ENCODE results near the gene ETF1. TPM values are rescaled to one million over a fixed set of nuclear protein-coding genes. Genes with fewer than 3 reads are reported as not detected.

Gene ETF1
- total and polyA plus RNA-seq, 9 of the 15 experiments (the other 6 are each of a cell fraction or from before 2014, with no cell fraction given) = 53.7 to 209 (median 164) TPM

DNA sequence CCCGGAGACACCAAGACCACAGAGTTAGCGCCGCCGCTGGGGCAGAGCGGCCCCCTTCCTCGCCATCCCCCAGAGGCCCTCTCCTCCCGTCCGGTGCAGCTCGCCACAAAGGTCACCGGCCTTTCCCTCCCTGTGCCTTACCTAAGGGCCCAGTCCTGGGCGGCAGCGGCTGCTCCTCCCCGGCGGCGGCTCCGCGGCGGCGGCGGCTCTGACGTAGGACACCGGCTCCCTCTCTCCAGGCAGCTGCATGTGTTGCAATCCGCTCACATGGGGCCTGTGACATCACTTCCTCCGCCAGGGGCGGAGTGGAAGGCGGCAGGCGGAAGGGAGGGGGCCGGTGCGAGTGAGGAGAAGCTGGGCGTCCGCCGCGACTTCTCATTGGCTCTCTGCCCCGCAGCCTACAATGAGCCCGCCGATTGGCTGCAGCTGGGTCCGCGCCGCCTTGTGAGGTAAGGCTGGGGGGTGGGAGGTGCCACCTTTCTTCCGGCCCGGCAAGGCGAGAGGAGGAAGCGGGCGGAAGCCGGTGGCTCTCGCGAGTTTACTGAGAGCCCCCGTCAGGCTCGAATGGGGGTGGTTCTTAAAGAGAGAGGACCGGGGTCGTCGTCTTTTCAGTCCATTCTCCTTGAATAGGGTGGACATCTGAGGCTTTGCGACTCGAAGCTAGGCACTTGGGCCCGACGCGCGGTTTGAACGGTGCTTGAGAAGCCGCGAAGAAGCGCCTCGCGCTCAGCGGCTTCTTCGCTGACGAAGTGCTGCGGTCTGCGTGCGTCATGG is at the start of gene ETF1 (continued):
- TF ChIP-seq, protein P1, sequence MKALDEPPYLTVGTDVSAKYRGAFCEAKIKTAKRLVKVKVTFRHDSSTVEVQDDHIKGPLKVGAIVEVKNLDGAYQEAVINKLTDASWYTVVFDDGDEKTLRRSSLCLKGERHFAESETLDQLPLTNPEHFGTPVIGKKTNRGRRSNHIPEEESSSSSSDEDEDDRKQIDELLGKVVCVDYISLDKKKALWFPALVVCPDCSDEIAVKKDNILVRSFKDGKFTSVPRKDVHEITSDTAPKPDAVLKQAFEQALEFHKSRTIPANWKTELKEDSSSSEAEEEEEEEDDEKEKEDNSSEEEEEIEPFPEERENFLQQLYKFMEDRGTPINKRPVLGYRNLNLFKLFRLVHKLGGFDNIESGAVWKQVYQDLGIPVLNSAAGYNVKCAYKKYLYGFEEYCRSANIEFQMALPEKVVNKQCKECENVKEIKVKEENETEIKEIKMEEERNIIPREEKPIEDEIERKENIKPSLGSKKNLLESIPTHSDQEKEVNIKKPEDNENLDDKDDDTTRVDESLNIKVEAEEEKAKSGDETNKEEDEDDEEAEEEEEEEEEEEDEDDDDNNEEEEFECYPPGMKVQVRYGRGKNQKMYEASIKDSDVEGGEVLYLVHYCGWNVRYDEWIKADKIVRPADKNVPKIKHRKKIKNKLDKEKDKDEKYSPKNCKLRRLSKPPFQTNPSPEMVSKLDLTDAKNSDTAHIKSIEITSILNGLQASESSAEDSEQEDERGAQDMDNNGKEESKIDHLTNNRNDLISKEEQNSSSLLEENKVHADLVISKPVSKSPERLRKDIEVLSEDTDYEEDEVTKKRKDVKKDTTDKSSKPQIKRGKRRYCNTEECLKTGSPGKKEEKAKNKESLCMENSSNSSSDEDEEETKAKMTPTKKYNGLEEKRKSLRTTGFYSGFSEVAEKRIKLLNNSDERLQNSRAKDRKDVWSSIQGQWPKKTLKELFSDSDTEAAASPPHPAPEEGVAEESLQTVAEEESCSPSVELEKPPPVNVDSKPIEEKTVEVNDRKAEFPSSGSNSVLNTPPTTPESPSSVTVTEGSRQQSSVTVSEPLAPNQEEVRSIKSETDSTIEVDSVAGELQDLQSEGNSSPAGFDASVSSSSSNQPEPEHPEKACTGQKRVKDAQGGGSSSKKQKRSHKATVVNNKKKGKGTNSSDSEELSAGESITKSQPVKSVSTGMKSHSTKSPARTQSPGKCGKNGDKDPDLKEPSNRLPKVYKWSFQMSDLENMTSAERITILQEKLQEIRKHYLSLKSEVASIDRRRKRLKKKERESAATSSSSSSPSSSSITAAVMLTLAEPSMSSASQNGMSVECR (CRISPR knock-in tag; IDR thresholded peaks at IDR 0.05) = peak; percentile 84
- peak; percentile 80 for TF ChIP-seq TAF7 (tag; IDR thresholded peaks at IDR 0.05)
- peak in 1 of 2 experiments; percentile 64; a peak in 2 of 4 replicates for TF ChIP-seq TRIM24 (IDR thresholded peaks at IDR 0.05)
- TF ChIP-seq, protein P2, sequence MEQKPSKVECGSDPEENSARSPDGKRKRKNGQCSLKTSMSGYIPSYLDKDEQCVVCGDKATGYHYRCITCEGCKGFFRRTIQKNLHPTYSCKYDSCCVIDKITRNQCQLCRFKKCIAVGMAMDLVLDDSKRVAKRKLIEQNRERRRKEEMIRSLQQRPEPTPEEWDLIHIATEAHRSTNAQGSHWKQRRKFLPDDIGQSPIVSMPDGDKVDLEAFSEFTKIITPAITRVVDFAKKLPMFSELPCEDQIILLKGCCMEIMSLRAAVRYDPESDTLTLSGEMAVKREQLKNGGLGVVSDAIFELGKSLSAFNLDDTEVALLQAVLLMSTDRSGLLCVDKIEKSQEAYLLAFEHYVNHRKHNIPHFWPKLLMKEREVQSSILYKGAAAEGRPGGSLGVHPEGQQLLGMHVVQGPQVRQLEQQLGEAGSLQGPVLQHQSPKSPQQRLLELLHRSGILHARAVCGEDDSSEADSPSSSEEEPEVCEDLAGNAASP (IDR thresholded peaks at IDR 0.05) = no peak
- TF ChIP-seq, protein P3, sequence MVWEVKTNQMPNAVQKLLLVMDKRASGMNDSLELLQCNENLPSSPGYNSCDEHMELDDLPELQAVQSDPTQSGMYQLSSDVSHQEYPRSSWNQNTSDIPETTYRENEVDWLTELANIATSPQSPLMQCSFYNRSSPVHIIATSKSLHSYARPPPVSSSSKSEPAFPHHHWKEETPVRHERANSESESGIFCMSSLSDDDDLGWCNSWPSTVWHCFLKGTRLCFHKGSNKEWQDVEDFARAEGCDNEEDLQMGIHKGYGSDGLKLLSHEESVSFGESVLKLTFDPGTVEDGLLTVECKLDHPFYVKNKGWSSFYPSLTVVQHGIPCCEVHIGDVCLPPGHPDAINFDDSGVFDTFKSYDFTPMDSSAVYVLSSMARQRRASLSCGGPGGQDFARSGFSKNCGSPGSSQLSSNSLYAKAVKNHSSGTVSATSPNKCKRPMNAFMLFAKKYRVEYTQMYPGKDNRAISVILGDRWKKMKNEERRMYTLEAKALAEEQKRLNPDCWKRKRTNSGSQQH (CRISPR knock-in tag; IDR thresholded peaks at IDR 0.05) = 0 out of 2 replicates have a peak, but pooled peaks have one; percentile 11
- peak; percentile 91 for TF ChIP-seq DACH1 (IDR thresholded peaks at IDR 0.05; ENCODE audit: partially characterized antibody)
- no peak for TF ChIP-seq SAFB (IDR thresholded peaks at IDR 0.05; ENCODE audit: borderline replicate concordance, low read depth, low read length)
- peak; percentile 90 for TF ChIP-seq NFYB (IDR thresholded peaks at IDR 0.05; ENCODE audit: extremely low read depth, insufficient read length)
- TF ChIP-seq DIDO1 (tag; IDR thresholded peaks at IDR 0.05; ENCODE audit: low read depth) = no peak
- no peak for TF ChIP-seq SIRT6 (IDR thresholded peaks at IDR 0.05; ENCODE audit: low read depth, low read length)
- no peak for TF ChIP-seq MTA1 (IDR thresholded peaks at IDR 0.05; ENCODE audit: borderline replicate concordance)
- no peak for TF ChIP-seq IFI16 (CRISPR knock-in tag; IDR thresholded peaks at IDR 0.05)
- peak; percentile 100 for TF ChIP-seq CEBPG (CRISPR knock-in tag; IDR thresholded peaks at IDR 0.05)
- TF ChIP-seq CEBPG (tag; conservative IDR thresholded peaks at IDR 0.05 in 1 of 2, IDR thresholded peaks at IDR 0.05 in 1 of 2) = peak; percentile 99
- TF ChIP-seq ZNF224 (CRISPR knock-in tag; IDR thresholded peaks at IDR 0.05) = no peak
- TF ChIP-seq, protein P4, sequence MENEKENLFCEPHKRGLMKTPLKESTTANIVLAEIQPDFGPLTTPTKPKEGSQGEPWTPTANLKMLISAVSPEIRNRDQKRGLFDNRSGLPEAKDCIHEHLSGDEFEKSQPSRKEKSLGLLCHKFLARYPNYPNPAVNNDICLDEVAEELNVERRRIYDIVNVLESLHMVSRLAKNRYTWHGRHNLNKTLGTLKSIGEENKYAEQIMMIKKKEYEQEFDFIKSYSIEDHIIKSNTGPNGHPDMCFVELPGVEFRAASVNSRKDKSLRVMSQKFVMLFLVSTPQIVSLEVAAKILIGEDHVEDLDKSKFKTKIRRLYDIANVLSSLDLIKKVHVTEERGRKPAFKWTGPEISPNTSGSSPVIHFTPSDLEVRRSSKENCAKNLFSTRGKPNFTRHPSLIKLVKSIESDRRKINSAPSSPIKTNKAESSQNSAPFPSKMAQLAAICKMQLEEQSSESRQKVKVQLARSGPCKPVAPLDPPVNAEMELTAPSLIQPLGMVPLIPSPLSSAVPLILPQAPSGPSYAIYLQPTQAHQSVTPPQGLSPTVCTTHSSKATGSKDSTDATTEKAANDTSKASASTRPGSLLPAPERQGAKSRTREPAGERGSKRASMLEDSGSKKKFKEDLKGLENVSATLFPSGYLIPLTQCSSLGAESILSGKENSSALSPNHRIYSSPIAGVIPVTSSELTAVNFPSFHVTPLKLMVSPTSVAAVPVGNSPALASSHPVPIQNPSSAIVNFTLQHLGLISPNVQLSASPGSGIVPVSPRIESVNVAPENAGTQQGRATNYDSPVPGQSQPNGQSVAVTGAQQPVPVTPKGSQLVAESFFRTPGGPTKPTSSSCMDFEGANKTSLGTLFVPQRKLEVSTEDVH (IDR thresholded peaks at IDR 0.05; ENCODE audit: low read depth, partially characterized antibody) = peak; percentile 80
- peak; percentile 71 for TF ChIP-seq LCOR (CRISPR knock-in tag; IDR thresholded peaks at IDR 0.05)
